GM18526 (cell line): Measurements from ENCODE around the gene IL36B.

ENCODE experiments used
- POLR2A ChIP-seq: IDR thresholded peaks from 3 replicates; pipeline ENCODE4 v1.6.1; 2011; ENCODE audit not compliant: insufficient read length; ENCODE audit errors: extremely low read depth

Gene IL36B

DNA sequence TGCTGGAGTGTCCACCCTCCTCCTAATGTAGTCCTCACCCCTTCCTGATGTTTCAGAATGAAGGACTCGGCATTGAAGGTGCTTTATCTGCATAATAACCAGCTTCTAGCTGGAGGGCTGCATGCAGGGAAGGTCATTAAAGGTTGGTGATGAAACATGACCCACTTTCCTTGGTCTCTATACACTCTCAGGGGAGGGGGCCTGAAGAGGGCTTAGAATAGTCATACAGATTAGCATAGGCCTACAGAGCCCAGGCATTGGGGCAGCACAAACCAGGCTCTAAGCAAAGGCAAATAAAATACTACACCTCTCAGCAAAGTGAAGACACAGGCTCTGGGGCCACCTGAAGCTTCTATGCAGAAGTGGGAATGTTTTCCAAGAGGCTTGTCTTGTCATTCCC, 8.1 kb upstream of the IL36B start:
- TF ChIP-seq POLR2A, result no peak

GRCh38 chr2:113060396-113060795, 7.7 kb upstream of the IL36B start:
- no peak for TF ChIP-seq POLR2A

DNA sequence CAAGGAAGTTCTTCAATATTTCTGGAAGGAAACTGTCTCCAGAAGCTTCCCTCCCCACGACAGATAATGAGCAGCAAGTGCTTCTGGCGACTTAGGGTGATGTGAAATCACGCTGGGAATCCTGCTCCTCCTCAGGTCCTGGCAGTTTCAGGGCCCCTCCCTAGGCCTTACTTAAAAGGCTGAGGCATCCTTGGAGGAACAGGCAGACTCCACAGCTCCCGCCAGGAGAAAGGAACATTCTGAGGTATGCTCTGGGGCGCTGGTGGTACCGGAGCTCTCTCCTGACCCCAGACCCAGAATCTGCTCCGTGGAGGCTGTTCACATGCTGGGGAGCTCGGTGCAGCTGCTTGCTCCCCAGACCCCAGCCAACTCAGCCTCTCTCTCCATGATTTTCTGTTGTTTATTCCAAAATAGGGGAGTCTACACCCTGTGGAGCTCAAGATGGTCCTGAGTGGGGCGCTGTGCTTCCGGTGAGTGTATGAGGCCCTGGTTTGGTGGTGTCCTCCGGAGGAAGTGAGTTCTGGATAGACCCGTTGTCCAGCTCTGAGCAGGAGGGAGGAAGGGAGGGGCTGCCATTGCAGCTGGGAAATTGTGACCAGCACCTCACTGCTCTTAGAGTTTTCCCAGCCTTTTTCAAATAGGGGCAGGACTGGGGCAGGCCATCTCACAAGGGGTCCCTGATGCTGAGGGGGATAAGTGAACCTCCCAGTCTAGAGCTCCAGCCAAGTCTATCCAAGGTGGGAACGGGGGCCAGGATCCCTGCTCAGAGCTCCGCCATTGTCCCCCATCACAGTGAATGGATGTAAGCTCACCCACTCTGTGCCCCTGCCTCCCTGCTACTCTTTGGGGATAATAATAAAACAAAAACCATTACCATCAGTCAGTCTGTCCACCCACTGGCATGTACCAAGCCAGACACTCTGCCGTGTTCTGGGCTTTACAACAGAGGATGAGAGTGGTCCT, 6.6 kb upstream of the IL36B start, which contains the start of gene IL36RN:
TSS of gene IL36RN (plus strand) at position 201 of the 963 bp plus-strand sequence. CDS start at position 442, 241 bp downstream.
- no peak for TF ChIP-seq POLR2A

DNA sequence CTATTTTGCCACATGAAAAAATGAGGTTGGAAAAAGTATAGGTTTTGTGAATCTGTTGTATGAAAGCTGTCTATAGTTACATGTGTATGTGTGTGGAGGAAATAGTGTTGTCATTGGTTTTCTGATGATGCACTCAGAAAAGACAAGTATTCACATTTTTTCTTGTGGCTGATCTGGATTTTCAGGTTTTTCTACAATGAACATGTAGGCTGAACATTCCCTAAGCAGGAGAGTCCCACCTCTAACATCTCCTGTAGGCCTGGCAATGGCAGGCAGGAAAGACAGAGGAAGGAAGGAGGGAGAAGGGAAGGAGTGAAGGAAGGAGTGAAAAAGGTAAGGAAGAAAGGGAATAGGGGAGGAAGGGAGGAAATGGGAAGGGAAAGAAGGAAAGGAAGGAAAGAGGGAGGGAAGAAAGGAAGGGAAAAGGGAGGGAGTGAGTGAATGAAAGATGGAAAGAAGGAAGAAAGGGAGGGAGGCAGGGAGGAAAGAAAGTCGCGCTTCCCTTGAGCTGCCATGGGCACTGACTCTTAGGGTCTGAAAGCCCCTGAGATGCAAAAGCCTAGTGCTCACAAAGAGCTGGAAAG, 5.8 kb upstream of the IL36B start:
- TF ChIP-seq POLR2A, result no peak

DNA sequence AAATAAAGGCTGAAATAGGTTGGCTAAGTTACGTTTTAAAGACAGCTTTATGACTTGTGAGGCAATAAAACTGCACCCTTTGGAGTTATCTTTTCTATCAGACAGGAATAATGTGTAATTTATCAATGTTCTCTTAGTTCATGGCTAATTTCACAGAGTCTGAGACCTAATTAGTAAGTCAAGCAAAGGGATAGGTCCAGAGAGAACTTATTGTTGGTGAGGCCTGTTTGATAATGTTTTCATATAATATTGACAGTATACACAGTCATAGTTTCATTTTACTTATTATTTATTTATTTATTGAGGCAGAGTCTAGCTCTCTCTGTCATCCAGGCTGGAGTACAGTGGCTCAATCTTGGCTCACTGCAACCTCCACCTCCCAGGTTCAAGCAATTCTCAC, 4.5 kb upstream of the IL36B start:
- TF ChIP-seq POLR2A, result no peak

- no peak for TF ChIP-seq POLR2A
Measured at GRCh38 chr2:113056521-113056920, 3.9 kb upstream of the IL36B start.

GRCh38 chr2:113054066-113054465, 1.4 kb upstream of the IL36B start:
- TF ChIP-seq POLR2A, result no peak

DNA sequence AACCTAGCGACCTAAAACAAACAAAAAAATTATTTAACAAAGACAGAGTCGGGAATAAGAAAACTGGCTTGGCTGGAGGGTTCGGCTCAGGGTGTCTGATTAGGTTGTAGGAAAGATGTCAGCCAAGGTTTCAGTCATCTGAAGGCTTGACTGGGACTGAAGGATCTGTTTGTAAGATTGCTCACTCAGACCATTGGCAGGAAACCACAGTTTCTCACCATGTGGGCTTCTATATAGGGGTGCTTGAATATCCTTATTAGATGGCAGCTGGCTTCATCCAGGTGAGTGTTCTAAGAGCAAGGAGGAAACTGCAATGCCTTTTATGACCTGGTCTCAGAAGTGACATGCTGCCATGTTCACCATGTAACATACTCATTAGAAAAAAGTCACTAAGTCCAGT, 999 bp upstream of the IL36B start:
- TF ChIP-seq POLR2A, result no peak

GRCh38 chr2:113050921-113051895, 1.5 kb downstream of the IL36B start:
- no peak for TF ChIP-seq POLR2A

- TF ChIP-seq POLR2A, result no peak
Measured at GRCh38 chr2:113046465-113046864, 6.2 kb downstream of the IL36B start.

GRCh38 chr2:113041871-113042270, 10.8 kb downstream of the IL36B start:
- TF ChIP-seq POLR2A, result no peak

- no peak for TF ChIP-seq POLR2A
Measured at GRCh38 chr2:113039719-113040118, 12.9 kb downstream of the IL36B start.

DNA sequence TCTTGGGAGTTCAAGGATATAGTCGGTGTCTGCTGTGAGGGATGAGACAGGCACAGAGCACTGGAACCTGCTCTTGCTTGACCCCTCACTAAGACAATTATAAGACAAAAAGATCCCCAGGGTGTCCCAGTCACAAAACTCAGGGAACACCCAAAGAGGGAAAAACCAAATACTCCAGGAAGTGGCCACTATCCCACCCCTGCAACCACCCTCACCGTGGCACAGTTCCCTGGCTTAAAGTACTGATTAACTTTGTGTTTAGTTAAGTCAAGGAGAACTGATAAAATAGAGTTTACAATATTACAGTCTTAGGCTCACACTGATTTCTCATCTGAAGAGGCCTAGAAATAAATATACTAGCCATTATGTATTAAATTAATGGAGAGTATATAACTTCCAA, 13.5 kb downstream of the IL36B start:
- no peak for TF ChIP-seq POLR2A

DNA sequence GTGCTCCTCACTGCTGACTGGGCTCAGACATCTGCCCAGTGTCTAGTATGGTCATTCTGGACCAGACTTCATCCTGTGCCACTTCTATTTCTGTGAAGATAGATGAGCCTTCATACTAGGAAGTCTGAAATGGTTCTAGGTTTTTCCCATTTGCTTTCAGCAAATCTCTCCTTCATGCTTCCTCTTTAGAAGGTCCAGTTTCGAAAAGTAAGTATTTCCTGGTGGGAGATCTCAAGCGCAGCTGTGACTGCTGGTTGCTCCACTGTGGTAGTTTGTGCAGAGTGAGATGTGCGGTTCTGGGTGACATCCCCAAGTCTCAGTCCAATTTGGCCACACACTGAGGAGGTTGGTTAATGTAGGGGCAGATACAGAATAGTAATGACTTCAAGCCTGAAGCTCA, 14.4 kb downstream of the IL36B start:
- TF ChIP-seq POLR2A, result no peak

DNA sequence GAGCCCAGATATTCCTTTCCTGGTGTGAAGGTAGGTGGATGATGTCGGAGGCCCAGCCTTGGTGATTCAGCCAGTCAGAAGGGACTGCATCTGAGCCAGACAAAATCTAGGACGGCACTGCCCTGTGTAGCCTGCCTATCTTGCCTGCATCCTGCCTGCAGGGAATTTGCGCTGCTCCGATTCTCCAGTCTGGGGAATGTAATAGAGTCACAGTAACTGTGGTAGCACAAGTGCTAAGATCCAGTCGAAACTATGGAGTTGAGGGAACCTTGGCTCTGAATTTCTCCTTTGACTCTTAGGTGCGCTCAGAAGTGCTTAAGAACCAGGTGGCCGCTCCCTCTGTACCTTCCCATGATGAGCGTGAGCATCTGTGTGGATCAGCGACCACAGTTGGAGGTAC, 15.9 kb downstream of the IL36B start:
- TF ChIP-seq POLR2A, result no peak
